SHP77 (cell line): ENCODE data around the gene RGS9.

Experiments used
- DNase-seq, 2 experiments: peaks; one replicate each; lab custom pipeline; 2025; lab: John Stamatoyannopoulos, UW

The RGS9 gene

GRCh38 chr17:65261152-65261551 is 124.0 kb downstream of the RGS9 start:
- DNase-seq = no peak

DNA sequence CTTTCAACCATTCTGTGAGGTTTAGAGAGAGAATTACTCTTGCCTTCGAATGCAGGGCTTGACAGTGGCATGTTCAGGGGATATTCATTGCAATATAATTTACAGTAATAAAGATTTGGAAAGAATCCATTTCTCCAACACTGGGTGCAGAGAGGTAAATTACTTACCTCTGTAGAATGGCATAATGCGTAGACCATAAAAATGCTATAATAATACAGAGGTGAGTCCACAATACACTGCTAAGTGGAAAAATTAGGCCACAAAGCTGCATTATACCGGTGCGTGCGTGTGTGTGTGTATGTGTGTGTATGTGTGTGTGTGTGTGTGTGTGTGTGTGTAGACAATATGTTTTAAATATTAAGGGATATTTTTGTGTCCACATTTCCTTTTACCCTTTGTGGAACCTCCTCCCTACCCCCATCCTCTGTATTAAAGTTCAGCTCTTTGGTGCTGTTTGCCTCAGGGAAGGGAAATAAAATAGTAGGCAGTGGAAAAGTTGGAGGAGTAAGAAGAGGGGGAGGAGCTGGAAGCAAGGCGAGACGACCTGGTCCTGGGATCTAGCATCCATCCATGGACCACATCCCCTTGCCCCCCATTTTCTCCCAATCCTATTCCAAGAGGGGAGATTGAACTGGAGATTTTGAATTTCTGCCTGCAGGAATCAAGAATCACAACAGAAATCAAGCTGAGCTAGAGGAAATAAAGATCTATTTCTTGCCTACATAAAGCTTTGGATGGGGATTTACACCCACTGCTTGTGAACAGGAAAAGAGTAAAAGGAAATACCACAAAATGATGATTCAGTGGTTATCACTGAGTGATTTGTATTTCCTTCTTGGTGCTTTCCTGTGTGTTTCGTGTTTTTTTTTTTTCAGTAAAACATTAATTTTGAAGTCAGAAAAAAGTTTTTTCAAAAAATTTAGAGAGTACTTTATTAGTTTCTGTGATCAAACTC is 124.8 kb downstream of the RGS9 start:
- DNase-seq = no peak

DNA sequence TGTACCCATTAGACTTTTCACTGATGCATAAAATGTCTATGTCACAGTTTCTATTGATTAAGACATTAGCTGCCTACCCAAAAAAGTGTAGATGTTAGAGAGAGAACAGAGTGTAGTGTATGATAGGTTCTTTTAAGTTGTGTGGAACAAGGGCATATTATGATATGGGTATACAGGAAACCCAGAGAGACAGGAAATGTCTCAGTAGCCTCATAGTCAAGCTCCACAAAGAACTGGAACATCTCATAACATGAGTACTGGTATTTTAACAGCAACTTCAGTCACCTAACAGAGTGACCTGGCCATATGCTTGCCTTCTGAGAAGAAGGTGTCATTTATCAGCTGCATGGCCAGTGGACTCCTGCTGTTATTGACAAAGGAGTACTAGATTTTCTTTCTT is 128.1 kb downstream of the RGS9 start:
- no peak for DNase-seq

DNA sequence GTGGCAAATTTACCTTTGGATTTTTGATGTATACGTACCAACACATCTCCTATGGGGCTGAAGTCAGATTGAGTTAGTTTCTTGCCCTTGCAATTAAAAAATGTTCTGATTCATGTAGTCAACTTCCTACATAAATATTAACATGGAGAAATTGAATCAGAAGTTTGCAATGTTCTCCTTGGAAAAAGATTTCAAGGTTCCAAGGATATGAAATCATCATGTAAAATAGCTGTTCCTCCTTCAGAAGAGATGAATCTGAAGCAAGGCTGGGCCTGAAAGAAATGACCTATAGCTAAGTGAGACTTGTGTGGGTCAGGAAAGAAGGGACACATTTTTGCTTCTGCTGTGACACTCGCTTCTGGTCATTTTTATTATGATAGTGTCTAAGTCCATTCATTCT is 131.7 kb downstream of the RGS9 start:
- DNase-seq = no peak

DNA sequence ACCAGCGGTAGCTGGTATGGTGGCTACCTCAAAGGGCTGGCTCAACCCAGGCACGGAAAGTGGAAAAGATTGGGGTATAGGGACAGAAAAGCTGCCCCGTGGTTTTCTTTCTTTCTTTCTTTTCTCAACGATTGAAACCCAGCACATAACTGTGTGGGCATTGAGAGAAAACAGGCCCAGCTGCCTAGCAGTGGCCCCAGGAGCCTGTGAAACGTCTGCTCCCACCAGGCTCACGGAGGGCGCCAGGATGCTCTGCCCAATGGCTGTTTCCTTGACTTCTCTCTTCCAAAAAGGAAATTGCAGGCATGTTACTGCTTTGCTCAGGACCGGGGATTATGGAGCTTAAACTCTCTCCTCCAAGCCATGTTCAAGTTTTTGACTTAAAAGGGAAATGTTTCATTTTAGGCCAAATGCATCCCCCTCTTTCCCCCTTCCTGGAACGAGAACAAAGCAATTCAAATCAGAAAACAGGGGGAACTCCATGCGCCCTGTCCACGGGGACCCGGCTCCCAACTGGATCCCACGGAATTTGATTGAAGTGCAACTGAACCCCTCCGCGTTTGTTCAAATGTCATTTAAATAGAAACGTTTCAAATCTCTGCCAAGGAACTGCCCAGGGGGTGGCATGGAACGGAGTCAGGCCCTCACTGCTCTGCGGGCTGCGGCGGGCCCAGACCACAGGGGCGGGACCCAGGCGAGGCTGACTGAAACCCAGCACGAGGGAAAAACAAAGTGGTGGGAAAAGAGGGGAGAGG is 133.5 kb downstream of the RGS9 start:
- DNase-seq = no peak

- DNase-seq = no peak
Observed at GRCh38 chr17:65271296-65271695, 134.1 kb downstream of the RGS9 start.
